ENCODE measurements around the gene PLD3. TPM values are rescaled to one million over a fixed set of nuclear protein-coding genes. Genes with fewer than 3 reads are reported as not detected.

The PLD3 gene
- total RNA-seq, 1 experiment from 2014 or later, result 95.4 TPM

GRCh38 chr19:40360020-40360707, 11.7 kb downstream of the PLD3 start:
- ChIA-PET CTCF (no interaction called here), POLR2A (ENCODE audit: unreplicated experiment) (no interaction called here)
- no peaks in the 10 kb centered on the region for H3K9me3 ChIP-seq (ENCODE audit: low read length)
- no peak for TF ChIP-seq EZH2phosphoT487 (IDR thresholded peaks at IDR 0.05; ENCODE audit: borderline replicate concordance, low read length)
- TF ChIP-seq CTCF (conservative IDR thresholded peaks at IDR 0.05; ENCODE audit: low read depth, low read length), result no peak
- TF ChIP-seq EZH2 (IDR thresholded peaks at IDR 0.05; ENCODE audit: low read length, unreplicated experiment), result no peak
- no peak overlapping the region for H3K27ac ChIP-seq (ENCODE audit: low read length)
- no peaks in the 10 kb centered on the region for H3K79me2 ChIP-seq (ENCODE audit: low read length)
- H3K9ac ChIP-seq (ENCODE audit: low read length), result no peak overlapping the region
- no peaks in the 10 kb centered on the region for H3K9me2 ChIP-seq (replicated peaks; ENCODE audit: low read length)
- no peak overlapping the region for H2AFZ ChIP-seq (ENCODE audit: low read length)
- ATAC-seq (no peak), DNase-seq (no peak)
- no peak overlapping the region for H3K4me2 ChIP-seq (ENCODE audit: low read length)
- H3K27me3 ChIP-seq (ENCODE audit: low read length), result no peaks in the 10 kb centered on the region
- H3K4me1 ChIP-seq (ENCODE audit: insufficient read depth, low read length), result no peaks in the 10 kb centered on the region
- no peaks in the 10 kb centered on the region for H3K36me3 ChIP-seq (ENCODE audit: low read depth, low read length)
- intact Hi-C loops (cut with micrococcal nuclease), result no loop called here
- no peaks in the 10 kb centered on the region for H3F3A ChIP-seq (ENCODE audit: low read length, unreplicated experiment)
- no TSS peak for BruUV-seq (replicated peaks)
- no peak overlapping the region for H3K4me3 ChIP-seq (ENCODE audit: low read length)
- no peaks in the 10 kb centered on the region for H4K20me1 ChIP-seq (ENCODE audit: low read length)

DNA sequence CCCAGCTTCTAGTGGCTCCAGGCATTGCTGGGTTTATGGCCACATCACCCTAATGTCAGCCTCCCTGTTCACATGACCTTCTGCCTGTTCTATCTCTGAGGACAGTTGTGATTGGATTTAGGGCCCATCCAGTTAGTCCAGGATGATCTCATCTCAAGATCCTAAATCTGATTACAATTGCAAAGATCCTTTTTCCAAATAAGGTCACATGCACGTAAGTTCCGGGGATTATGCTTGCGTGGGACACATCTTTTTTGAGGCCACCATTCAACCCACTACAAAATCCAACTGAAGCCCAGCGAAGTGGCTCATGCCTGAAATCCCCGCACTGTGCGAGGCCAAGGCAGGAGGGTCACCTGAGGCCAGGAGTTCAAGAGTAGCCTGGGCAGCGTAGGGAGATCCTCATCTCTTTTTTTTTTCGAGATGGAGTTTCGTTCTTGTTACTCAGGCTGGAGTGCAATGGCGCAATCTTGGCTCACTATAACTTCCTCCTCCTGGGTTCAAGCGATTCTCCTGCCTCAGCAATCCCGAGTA, 12.3 kb downstream of the PLD3 start:
- Histone ChIP-seq H3K9ac (ENCODE audit: low read length) (no peak overlapping the region), H3K9me2 (replicated peaks; ENCODE audit: low read length) (no peaks in the 10 kb centered on the region), H3K4me1 (ENCODE audit: insufficient read depth, low read length) (no peaks in the 10 kb centered on the region), H3K4me3 (ENCODE audit: low read length) (no peak overlapping the region), H3K27me3 (ENCODE audit: low read length) (no peaks in the 10 kb centered on the region), H3K27ac (ENCODE audit: low read length) (no peak overlapping the region), H3K4me2 (ENCODE audit: low read length) (no peak overlapping the region), H3K36me3 (ENCODE audit: low read depth, low read length) (no peaks in the 10 kb centered on the region), H3F3A (ENCODE audit: low read length, unreplicated experiment) (no peaks in the 10 kb centered on the region), H3K79me2 (ENCODE audit: low read length) (no peaks in the 10 kb centered on the region), H4K20me1 (ENCODE audit: low read length) (no peaks in the 10 kb centered on the region), H3K9me3 (ENCODE audit: low read length) (no peaks in the 10 kb centered on the region), H2AFZ (ENCODE audit: low read length) (no peak overlapping the region)
- ChIA-PET CTCF (no interaction called here), POLR2A (ENCODE audit: unreplicated experiment) (no interaction called here)
- DNase-seq (no peak), ATAC-seq (no peak)
- TF ChIP-seq EZH2phosphoT487 (IDR thresholded peaks at IDR 0.05; ENCODE audit: borderline replicate concordance, low read length), result no peak
- no peak for TF ChIP-seq EZH2 (IDR thresholded peaks at IDR 0.05; ENCODE audit: low read length, unreplicated experiment)
- TF ChIP-seq CTCF (conservative IDR thresholded peaks at IDR 0.05; ENCODE audit: low read depth, low read length), result no peak
- no TSS peak for BruUV-seq (replicated peaks)
- intact Hi-C loops (cut with micrococcal nuclease), result no loop called here

DNA sequence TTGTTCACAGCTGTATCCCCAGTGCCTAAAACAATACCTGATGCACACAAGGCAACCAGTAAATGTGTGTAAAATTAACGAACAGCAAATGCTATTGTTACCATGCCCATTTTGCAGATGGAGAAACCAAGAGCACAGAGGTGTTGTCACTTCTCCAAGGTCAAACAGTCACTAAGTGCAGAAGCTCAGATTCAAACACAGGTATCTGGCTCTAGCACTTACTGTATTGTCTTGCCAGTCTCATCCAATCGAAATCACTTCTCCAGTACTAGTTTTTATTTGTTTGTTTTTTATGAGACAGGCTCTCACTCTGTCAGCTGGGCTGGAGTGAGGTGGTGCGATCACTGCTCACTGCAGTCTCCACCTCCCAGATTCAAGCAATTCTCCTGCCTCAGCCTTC, 13.7 kb downstream of the PLD3 start:
- no peaks in the 10 kb centered on the region for H3K27me3 ChIP-seq (ENCODE audit: low read length)
- ChIA-PET CTCF (no interaction called here), POLR2A (ENCODE audit: unreplicated experiment) (no interaction called here)
- no peaks in the 10 kb centered on the region for H3K9me2 ChIP-seq (replicated peaks; ENCODE audit: low read length)
- H2AFZ ChIP-seq (ENCODE audit: low read length), result no peak overlapping the region
- H3K4me3 ChIP-seq (ENCODE audit: low read length), result no peak overlapping the region
- ATAC-seq, result peak; percentile 42
- no peak for DNase-seq
- no TSS peak for BruUV-seq (replicated peaks)
- H3K9ac ChIP-seq (ENCODE audit: low read length), result no peak overlapping the region
- TF ChIP-seq EZH2 (IDR thresholded peaks at IDR 0.05; ENCODE audit: low read length, unreplicated experiment) (no peak), EZH2phosphoT487 (IDR thresholded peaks at IDR 0.05; ENCODE audit: borderline replicate concordance, low read length) (no peak), CTCF (conservative IDR thresholded peaks at IDR 0.05; ENCODE audit: low read depth, low read length) (no peak)
- no peaks in the 10 kb centered on the region for H4K20me1 ChIP-seq (ENCODE audit: low read length)
- H3K9me3 ChIP-seq (ENCODE audit: low read length), result no peaks in the 10 kb centered on the region
- no peaks in the 10 kb centered on the region for H3F3A ChIP-seq (ENCODE audit: low read length, unreplicated experiment)
- H3K27ac ChIP-seq (ENCODE audit: low read length), result no peak overlapping the region
- intact Hi-C loops (cut with micrococcal nuclease), result no loop called here
- no peaks in the 10 kb centered on the region for H3K79me2 ChIP-seq (ENCODE audit: low read length)
- H3K4me1 ChIP-seq (ENCODE audit: insufficient read depth, low read length), result no peaks in the 10 kb centered on the region
- H3K36me3 ChIP-seq (ENCODE audit: low read depth, low read length), result no peaks in the 10 kb centered on the region
- no peak overlapping the region for H3K4me2 ChIP-seq (ENCODE audit: low read length)
